Heart left ventricle (tissue), 13 donors: ENCODE measurements around the gene SEC22A.

Experiments
- CTCF ChIP-seq, 12 donors: fragments of 200-600 bp; sonication (generic) in 4 of 12; IDR thresholded peaks; one replicate each; pipeline versions ENCODE4 v1.5.0 to v1.8.0; 2018 to 2022; ENCODE audit warnings: antibody characterized with exemption in 12 of 12, mild to moderate bottlenecking in 5 of 12
- POLR2A ChIP-seq, 2 donors: fragments of 450-650 bp; IDR thresholded peaks; one replicate each; pipeline ENCODE4 v1.6.1; 2017; ENCODE audit warnings: antibody characterized with exemption in 2 of 2, mild to moderate bottlenecking in 2 of 2, moderate library complexity in 2 of 2
- donor health status: ischemic (EF 13 %, LVEDD 7.1; RV severe dilation, severe dysfunction).
- donor health status: DM: no; HTN: yes; CAD: no.
- donor health status: DM: no; HTN: no; CAD: no.
- donor health status: ischemic (EF 25% LVEDD 6.9; RV normal size, moderate dysfunction).
- donor health status: ischemic (EF 25% LVEDD 5.7; RV mildly dilated, moderate dysfunction).
- donor health status: ischemic (EF 35%, LVEDD 5.7; RV mildly dilated, moderate dysfunction).
- donor health status: nonischemic (EF 11% LVEDD 7.7; RV severe dilation, severe dysfunction).
- donor health status: DM: yes; HTN: yes; CAD: no.
- donor health status: PGD.
- donor health status: ischemic (EF 29% LVEDD 5.4; RV normal size, mild dysfunction).
- donor health status: nonischemic (EF 23%, LVEDD 6.1; RV moderate dilation, normal function).

- TF ChIP-seq CTCF (IDR thresholded peaks at IDR 0.05) (no peak), POLR2A (IDR thresholded peaks at IDR 0.05) (no peak)
Measured at GRCh38 chr3:123277106-123277505, 75.4 kb downstream of the SEC22A start.
